Esophagus squamous epithelium (tissue), 5 donors: ENCODE results near the gene SERPINF2. TPM values are rescaled to one million over a fixed set of nuclear protein-coding genes. Genes with fewer than 3 reads are reported as not detected.
"Not testable (repeated sequence)": the region's sequence is repeated elsewhere in the genome, so short reads cannot be mapped to it uniquely, and the experiment has no call there.

ENCODE experiments used
- DNase-seq: peaks from one replicate; lab custom pipeline; 2025; lab: John Stamatoyannopoulos, UW
- H3K27ac ChIP-seq, 4 donors: fragments of 200-600 bp; sonication (generic); one replicate each; pipeline ENCODE4 v1.5.1; 2016 to 2019; ENCODE audit warnings: mild to moderate bottlenecking in 1 of 4
- H3K27me3 ChIP-seq, 4 donors: fragments of 200-600 bp; sonication (generic); 1 replicate in 3 of 4; 2 replicates in 1 of 4; pipeline versions ENCODE4 v1.5.1 to v1.6.0; 2017 to 2021; ENCODE audit warnings: antibody characterized with exemption in 1 of 4
- H3K36me3 ChIP-seq, 3 donors: fragments of 200-600 bp; sonication (generic); one replicate each; pipeline ENCODE4 v1.5.1; 2016 to 2019
- H3K4me1 ChIP-seq, 3 donors: fragments of 200-600 bp; sonication (generic); one replicate each; pipeline ENCODE4 v1.5.1; 2017 to 2019
- H3K4me3 ChIP-seq, 4 donors: fragments of 200-600 bp; sonication (generic); 1 replicate in 3 of 4; 2 replicates in 1 of 4; pipeline ENCODE4 v1.5.1; 2016 to 2019; ENCODE audit warnings: mild to moderate bottlenecking in 2 of 4, moderate library complexity in 1 of 4
- H3K9me3 ChIP-seq, 3 donors: fragments of 200-600 bp; sonication (generic); one replicate each; pipeline ENCODE4 v1.5.1; 2016 to 2019
- POLR2A ChIP-seq, 4 donors: fragments of 450-650 bp; IDR thresholded peaks; one replicate each; pipeline ENCODE4 v1.6.1; 2017; ENCODE audit warnings: antibody characterized with exemption in 4 of 4, mild to moderate bottlenecking in 4 of 4, moderate library complexity in 3 of 4
- WGBS, 2 donors: methylation state at CpG; one replicate each; pipeline ENCODE4 v1.1.5; 2018; 5-methylcytosine and 5-hydroxymethylcytosine counted together
- intact Hi-C: fragments of 100-400 bp; cut with DNase I; formaldehyde crosslinking; loops from one replicate; pipeline ENCODE4 v1.15.0; 2022
- total RNA-seq, 4 donors: library from RNA; depleted of rRNA; stranded (reverse); fragments of >200 nt; gene quantifications; one replicate each; pipeline ENCODE4 v1.1.0, GENCODE V29; 2016
- TF ChIP-seq, protein P1 (sequence below), 6 experiments: fragments of 450-650 bp in 4 of 6; fragments of 200-600 bp in 2 of 6; sonication (generic) in 2 of 6; IDR thresholded peaks; one replicate each; pipeline ENCODE4 v1.5.1; 2016 to 2019; ENCODE audit warnings: antibody characterized with exemption in 6 of 6, mild to moderate bottlenecking in 4 of 6, moderate library complexity in 4 of 6
- donor health status: DM: yes; HTN: yes; CAD: no.

SERPINF2 gene
- total RNA-seq, 4 donors from 2014 or later: 0.22 to 7.1 (median 1.6) TPM

- WGBS, 2 donors: 5 to 13% methylated on average over 1 of the region's 1 CpG
- no peak for DNase-seq
- Histone ChIP-seq H3K9me3 (no peaks in the 10 kb centered on the region), H3K27ac (no peak overlapping the region), H3K36me3 (peaks cover 0 to 28% (median 10%) of the 10 kb centered on the region in 3 donors), H3K4me3 (no peak overlapping the region), H3K27me3 (no peaks in the 10 kb centered on the region), H3K4me1 (peaks cover 0 to 24% (median 11%) of the 10 kb centered on the region in 3 donors)
- intact Hi-C loops: no loop called here
- TF ChIP-seq POLR2A (IDR thresholded peaks at IDR 0.05): no peak
- TF ChIP-seq, protein P1, sequence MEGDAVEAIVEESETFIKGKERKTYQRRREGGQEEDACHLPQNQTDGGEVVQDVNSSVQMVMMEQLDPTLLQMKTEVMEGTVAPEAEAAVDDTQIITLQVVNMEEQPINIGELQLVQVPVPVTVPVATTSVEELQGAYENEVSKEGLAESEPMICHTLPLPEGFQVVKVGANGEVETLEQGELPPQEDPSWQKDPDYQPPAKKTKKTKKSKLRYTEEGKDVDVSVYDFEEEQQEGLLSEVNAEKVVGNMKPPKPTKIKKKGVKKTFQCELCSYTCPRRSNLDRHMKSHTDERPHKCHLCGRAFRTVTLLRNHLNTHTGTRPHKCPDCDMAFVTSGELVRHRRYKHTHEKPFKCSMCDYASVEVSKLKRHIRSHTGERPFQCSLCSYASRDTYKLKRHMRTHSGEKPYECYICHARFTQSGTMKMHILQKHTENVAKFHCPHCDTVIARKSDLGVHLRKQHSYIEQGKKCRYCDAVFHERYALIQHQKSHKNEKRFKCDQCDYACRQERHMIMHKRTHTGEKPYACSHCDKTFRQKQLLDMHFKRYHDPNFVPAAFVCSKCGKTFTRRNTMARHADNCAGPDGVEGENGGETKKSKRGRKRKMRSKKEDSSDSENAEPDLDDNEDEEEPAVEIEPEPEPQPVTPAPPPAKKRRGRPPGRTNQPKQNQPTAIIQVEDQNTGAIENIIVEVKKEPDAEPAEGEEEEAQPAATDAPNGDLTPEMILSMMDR (IDR thresholded peaks at IDR 0.05): no peak
These were observed 54.1 kb downstream of the SERPINF2 start for GRCh38 chr17:1796800-1797199.

DNA sequence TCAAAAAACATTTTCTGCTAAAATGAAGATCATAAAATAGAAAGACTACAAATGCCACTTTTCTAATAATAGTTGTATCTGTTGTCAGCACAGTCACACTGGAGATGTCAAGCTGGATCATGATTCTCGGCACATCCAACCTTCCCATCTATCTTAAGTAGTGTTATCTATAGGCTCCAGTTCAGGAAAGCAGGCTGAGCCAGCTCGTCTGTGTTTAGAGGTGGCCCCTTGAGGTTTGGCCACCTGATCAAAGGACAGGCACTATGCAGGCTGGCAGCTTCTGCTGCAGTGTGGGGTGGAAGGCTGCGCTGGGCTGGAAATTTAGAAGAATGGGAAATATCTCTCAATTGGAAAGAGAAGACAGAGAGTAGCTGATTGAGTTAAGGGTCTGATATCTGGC, 54.7 kb downstream of the SERPINF2 start:
- Histone ChIP-seq H3K9me3 (no peaks in the 10 kb centered on the region), H3K27ac (no peak overlapping the region), H3K36me3 (peaks cover 0 to 34% (median 10%) of the 10 kb centered on the region in 3 donors), H3K4me1 (peaks cover 0 to 21% (median 11%) of the 10 kb centered on the region in 3 donors), H3K27me3 (no peaks in the 10 kb centered on the region), H3K4me3 (no peak overlapping the region)
- no peak for TF ChIP-seq POLR2A (IDR thresholded peaks at IDR 0.05)
- TF ChIP-seq, protein P1 (IDR thresholded peaks at IDR 0.05): no peak
- WGBS, 2 donors: 60 to 72% methylated on average over 3 of the region's 3 CpGs
- intact Hi-C loops: no loop called here
- no peak for DNase-seq

DNA sequence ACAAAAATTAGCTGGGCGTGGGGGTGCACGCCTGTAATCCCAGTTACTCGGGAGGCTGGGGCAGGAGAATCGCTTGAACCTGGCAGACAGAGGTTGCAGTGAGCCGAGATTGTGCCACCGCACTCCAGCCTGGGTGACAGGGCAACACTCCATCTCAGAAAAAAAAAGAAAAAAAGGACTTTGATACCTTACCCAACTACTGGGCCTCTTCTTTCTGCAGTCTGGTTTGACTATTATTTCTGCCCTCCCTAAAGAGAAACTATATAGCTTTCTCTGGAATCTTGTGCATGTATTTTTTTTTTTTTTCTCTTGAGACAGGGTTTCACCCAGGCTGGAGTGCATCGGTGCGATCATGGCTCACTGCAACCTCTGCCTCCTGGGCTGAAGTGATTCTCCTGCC, 55.2 kb downstream of the SERPINF2 start:
- H3K27ac ChIP-seq, intact Hi-C loops, H3K4me3 ChIP-seq, H3K9me3 ChIP-seq, H3K27me3 ChIP-seq, DNase-seq: not testable (repeated sequence)
- WGBS, 2 donors: 95 to 97% methylated on average over 7 to 8 of the region's 8 CpGs
- Histone ChIP-seq H3K36me3 (peaks cover 0 to 38% (median 10%) of the 10 kb centered on the region in 3 donors), H3K4me1 (peaks cover 0 to 16% (median 8%) of the 10 kb centered on the region in 3 donors)

DNA sequence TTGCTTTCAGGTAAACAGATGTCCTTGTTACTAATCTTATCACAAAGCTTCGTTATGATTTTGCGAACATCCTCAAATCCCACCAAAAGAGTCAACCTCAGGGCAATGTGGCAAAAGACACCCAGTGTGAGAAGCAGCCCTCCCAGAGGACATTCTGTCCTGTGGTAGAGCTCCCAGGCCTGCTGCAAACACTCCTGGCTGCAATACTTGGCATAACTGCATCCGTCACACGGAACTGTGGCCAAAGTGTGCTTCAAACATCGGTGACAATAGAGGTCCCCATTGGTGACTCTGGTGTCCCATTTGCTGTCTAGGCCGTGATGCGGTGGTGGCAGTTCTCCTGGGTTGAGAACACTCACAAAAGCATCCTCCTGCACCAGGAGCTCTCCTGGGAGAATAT, 57.6 kb downstream of the SERPINF2 start:
- Histone ChIP-seq H3K4me3 (no peak overlapping the region), H3K36me3 (peaks cover 0 to 60% (median 10%) of the 10 kb centered on the region in 3 donors), H3K9me3 (no peaks in the 10 kb centered on the region), H3K27ac (no peak overlapping the region), H3K4me1 (peaks cover 0 to 7% (median 6%) of the 10 kb centered on the region in 3 donors), H3K27me3 (no peaks in the 10 kb centered on the region)
- TF ChIP-seq, protein P1 (IDR thresholded peaks at IDR 0.05): no peak
- no peak for TF ChIP-seq POLR2A (IDR thresholded peaks at IDR 0.05)
- WGBS, 2 donors: 93 to 96% methylated on average over 7 of the region's 7 CpGs
- intact Hi-C loops: no loop called here
- DNase-seq: no peak

GRCh38 chr17:1800712-1801111, 58.0 kb downstream of the SERPINF2 start:
- Histone ChIP-seq H3K27me3 (no peaks in the 10 kb centered on the region), H3K27ac (no peak overlapping the region), H3K9me3 (no peaks in the 10 kb centered on the region), H3K4me3 (no peak overlapping the region), H3K4me1 (peaks cover 0 to 7% (median 6%) of the 10 kb centered on the region in 3 donors), H3K36me3 (peaks cover 0 to 65% (median 10%) of the 10 kb centered on the region in 3 donors)
- TF ChIP-seq, protein P1 (IDR thresholded peaks at IDR 0.05): no peak
- TF ChIP-seq POLR2A (IDR thresholded peaks at IDR 0.05): no peak
- intact Hi-C loops: no loop called here
- WGBS, 2 donors: 75 to 84% methylated on average over 4 of the region's 4 CpGs
- DNase-seq: no peak

DNA sequence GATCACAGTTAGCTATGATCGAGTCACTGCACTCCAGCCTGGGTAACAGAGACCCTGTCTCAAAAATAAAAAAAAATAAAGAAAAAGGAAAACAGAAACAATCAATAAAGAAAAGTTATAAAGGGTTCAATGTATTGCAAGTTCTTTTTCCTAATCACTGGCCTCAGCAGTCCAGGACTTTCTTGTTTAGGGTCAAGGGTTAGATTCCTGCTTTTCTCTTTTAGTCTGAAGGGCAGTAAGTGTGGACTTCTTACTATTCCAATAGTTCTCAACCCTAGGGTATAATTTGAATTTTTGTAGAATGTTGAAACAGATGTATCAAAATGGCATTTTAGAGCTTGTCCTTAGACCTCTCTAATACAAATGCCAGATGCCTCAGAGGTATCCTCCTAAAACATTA, 59.8 kb downstream of the SERPINF2 start:
- Histone ChIP-seq H3K27ac (no peak overlapping the region), H3K27me3 (no peaks in the 10 kb centered on the region), H3K4me1 (peaks cover 0 to 2% (median 0%) of the 10 kb centered on the region in 3 donors), H3K36me3 (peaks cover 0 to 67% (median 10%) of the 10 kb centered on the region in 3 donors), H3K9me3 (no peaks in the 10 kb centered on the region), H3K4me3 (no peak overlapping the region)
- intact Hi-C loops: no loop called here
- WGBS, 2 donors: 88 to 100% methylated on average over 1 of the region's 1 CpG
- TF ChIP-seq, protein P1 (IDR thresholded peaks at IDR 0.05): no peak
- no peak for TF ChIP-seq POLR2A (IDR thresholded peaks at IDR 0.05)
- DNase-seq: no peak
